PC-9 (cell line): ENCODE data around the gene NFKB1. TPM values are rescaled to one million over a fixed set of nuclear protein-coding genes. Genes with fewer than 3 reads are reported as not detected.

ENCODE experiments used
- BruUV-seq: library from RNA; stranded (reverse); fragments of 400-500 nt; replicated peaks from 2 replicates; lab custom pipeline; 2021; lab: Mats Ljungman, UMichigan
- CTCF ChIA-PET: fragments of 300-600 bp; sonication (Branson Sonifier 250); formaldehyde crosslinking; loops from one replicate; lab custom pipeline; 2022; ENCODE audit warnings: antibody characterized with exemption; lab: Charles Lee
- POLR2A ChIA-PET: fragments of 300-600 bp; sonication (Branson Sonifier 250); formaldehyde crosslinking; loops from one replicate; lab custom pipeline; 2022; ENCODE audit warnings: antibody characterized with exemption; ENCODE audit not compliant: unreplicated experiment; lab: Charles Lee
- DNase-seq, 2 experiments: peaks; one replicate each; pipeline versions ENCODE4 v3.0.0 to v3.0.0-alpha.2; 2015 to 2022; ENCODE audit warnings: mixed read lengths in 1 of 2
- H2AFZ ChIP-seq: fragments of 200-600 bp; sonication (generic); 2 replicates; pipeline ENCODE4 v1.8.1; 2017; ENCODE audit warnings: antibody characterized with exemption
- H3F3A ChIP-seq: fragments of 200-600 bp; sonication (generic); 2 replicates; pipeline ENCODE4 v1.8.1; 2017; ENCODE audit warnings: antibody characterized with exemption, mild to moderate bottlenecking, low read depth; ENCODE audit not compliant: insufficient read depth
- H3K27ac ChIP-seq: fragments of 200-600 bp; sonication (generic); 2 replicates; pipeline ENCODE4 v1.6.1; 2016; ENCODE audit warnings: mixed run types
- H3K27me3 ChIP-seq: fragments of 200-600 bp; sonication (generic); 2 replicates; pipeline ENCODE4 v1.6.1; 2016; ENCODE audit warnings: low read depth, mixed run types; ENCODE audit not compliant: insufficient read depth
- H3K36me3 ChIP-seq: fragments of 200-600 bp; sonication (generic); 2 replicates; pipeline ENCODE4 v1.6.1; 2016; ENCODE audit warnings: low read depth, mixed run types
- H3K4me1 ChIP-seq: fragments of 200-600 bp; sonication (generic); replicated peaks from 2 replicates; pipeline ENCODE4 v1.6.1; 2016; ENCODE audit warnings: mixed run types; ENCODE audit not compliant: insufficient read depth
- H3K4me2 ChIP-seq: fragments of 200-600 bp; sonication (generic); 2 replicates; pipeline ENCODE4 v1.6.1; 2017; ENCODE audit warnings: mixed run types
- H3K4me3 ChIP-seq: fragments of 200-600 bp; sonication (generic); 2 replicates; pipeline ENCODE4 v1.6.1; 2016; ENCODE audit warnings: mixed run types
- H3K79me2 ChIP-seq: fragments of 200-600 bp; sonication (generic); 2 replicates; pipeline ENCODE4 v1.6.1; 2017; ENCODE audit warnings: low read depth, mixed run types
- H3K9me2 ChIP-seq: fragments of 200-600 bp; sonication (generic); 2 replicates; pipeline ENCODE4 v1.8.1; 2017; ENCODE audit warnings: mild to moderate bottlenecking; ENCODE audit not compliant: insufficient read depth
- H3K9me3 ChIP-seq: fragments of 200-600 bp; sonication (generic); 2 replicates; pipeline ENCODE4 v1.8.1; 2016; ENCODE audit warnings: low read depth; ENCODE audit not compliant: insufficient read depth
- H4K20me1 ChIP-seq: fragments of 200-600 bp; sonication (generic); 2 replicates; pipeline ENCODE4 v1.8.1; 2017; ENCODE audit not compliant: insufficient read depth
- CTCF ChIP-seq: fragments of 200-600 bp; sonication (generic); conservative IDR thresholded peaks from 2 replicates; pipeline ENCODE4 v1.6.1; 2017; ENCODE audit warnings: mixed run types, antibody characterized with exemption, mild to moderate bottlenecking, moderate library complexity
- EZH2 ChIP-seq: fragments of 200-600 bp; sonication (generic); IDR thresholded peaks from 2 replicates; pipeline ENCODE4 v1.8.0; 2017; ENCODE audit warnings: antibody characterized with exemption, low read depth
- intact Hi-C: fragments of 100-400 bp; cut with micrococcal nuclease; formaldehyde crosslinking; loops from one replicate; pipeline ENCODE4 v1.10.0; 2022; ENCODE audit not compliant: unreplicated experiment
- total RNA-seq: library from RNA; stranded (reverse); gene quantifications from 2 replicates; pipeline ENCODE4 v1.2.3, GENCODE V29; 2021

The NFKB1 gene
- total RNA-seq, 1 experiment from 2014 or later: 11.6 TPM

GRCh38 chr4:102517753-102518152 lies 16.6 kb downstream of the NFKB1 start:
- no peaks in the 10 kb centered on the region for H3F3A ChIP-seq
- ChIA-PET CTCF (no interaction called here), POLR2A (no interaction called here)
- TF ChIP-seq EZH2 (no peak), CTCF (no peak)
- H2AFZ ChIP-seq: no peak overlapping the region
- no peaks in the 10 kb centered on the region for H3K9me3 ChIP-seq
- BruUV-seq: no TSS peak
- no peak overlapping the region for H3K27ac ChIP-seq
- H3K9me2 ChIP-seq: no peaks in the 10 kb centered on the region
- DNase-seq: no peak
- no peaks in the 10 kb centered on the region for H3K4me1 ChIP-seq
- H3K79me2 ChIP-seq: peaks cover 7% of the 10 kb centered on the region; the same call in 1 of the 2 replicates
- H3K4me3 ChIP-seq: no peak overlapping the region
- no peaks in the 10 kb centered on the region for H3K36me3 ChIP-seq
- no peaks in the 10 kb centered on the region for H4K20me1 ChIP-seq
- H3K4me2 ChIP-seq: no peak overlapping the region
- intact Hi-C loops: no loop called here
- H3K27me3 ChIP-seq: no peaks in the 10 kb centered on the region

GRCh38 chr4:102518703-102519131 lies 17.6 kb downstream of the NFKB1 start:
- Histone ChIP-seq H3K79me2 (peaks cover 7% of the 10 kb centered on the region; the same call in 1 of the 2 replicates), H3K36me3 (no peaks in the 10 kb centered on the region), H3K27me3 (no peaks in the 10 kb centered on the region), H3K4me3 (no peak overlapping the region), H3K9me3 (no peaks in the 10 kb centered on the region), H3K4me1 (no peaks in the 10 kb centered on the region), H3K27ac (no peak overlapping the region), H3F3A (no peaks in the 10 kb centered on the region), H3K4me2 (no peak overlapping the region), H4K20me1 (no peaks in the 10 kb centered on the region), H3K9me2 (no peaks in the 10 kb centered on the region), H2AFZ (no peak overlapping the region)
- POLR2A ChIA-PET: no interaction called here
- CTCF ChIA-PET: no interaction called here
- intact Hi-C loops: no loop called here
- TF ChIP-seq EZH2: no peak
- TF ChIP-seq CTCF: no peak
- no peak for DNase-seq
- BruUV-seq: no TSS peak

- no peaks in the 10 kb centered on the region for H3K9me2 ChIP-seq
- no peaks in the 10 kb centered on the region for H3K9me3 ChIP-seq
- no peaks in the 10 kb centered on the region for H3K36me3 ChIP-seq
- intact Hi-C loops: no loop called here
- ChIA-PET CTCF (interaction anchor here (0.6 kb wide), 1 partner anchor 17 kb away, joined by 4 read pairs; no protein-coding TSS in a partner anchor), POLR2A (interaction anchor here (0.9 kb wide), 1 partner anchor 309 kb away, joined by 3 read pairs; no protein-coding TSS in a partner anchor)
- DNase-seq: no peak
- TF ChIP-seq CTCF (no peak), EZH2 (no peak)
- no peaks in the 10 kb centered on the region for H3K4me1 ChIP-seq
- H2AFZ ChIP-seq: no peak overlapping the region
- no peaks in the 10 kb centered on the region for H4K20me1 ChIP-seq
- no TSS peak for BruUV-seq
- no peak overlapping the region for H3K4me3 ChIP-seq
- no peaks in the 10 kb centered on the region for H3K27me3 ChIP-seq
- H3K79me2 ChIP-seq: peaks cover 7% of the 10 kb centered on the region; the same call in 1 of the 2 replicates
- no peak overlapping the region for H3K27ac ChIP-seq
- no peaks in the 10 kb centered on the region for H3F3A ChIP-seq
- no peak overlapping the region for H3K4me2 ChIP-seq
Measured at GRCh38 chr4:102519925-102520324, 18.8 kb downstream of the NFKB1 start.
